ENCODE measurements around the gene USP32. TPM values are rescaled to one million over a fixed set of nuclear protein-coding genes. Genes with fewer than 3 reads are reported as not detected.

USP32 gene
- total and polyA plus RNA-seq, 2 of the 8 experiments (the other 6 are each of a cell fraction or from before 2014, with no cell fraction given): 29.6 to 112 TPM

- ChIA-PET CTCF (ENCODE audit: partially characterized antibody) (interaction anchor here (1.4 to 3.3 kb wide), 2 partner anchors 35 to 40 kb away, joined by 4 to 15 read pairs; no protein-coding TSS in a partner anchor), POLR2A (ENCODE audit: partially characterized antibody) (interaction anchor here (0.6 to 1.6 kb wide), 2 partner anchors 10 to 34 kb away, joined by 3 to 4 read pairs; no protein-coding TSS in a partner anchor)
- FAIRE-seq: peak; percentile 78
- TF ChIP-seq PHF8 (conservative IDR thresholded peaks at IDR 0.05; ENCODE audit: low read depth, low read length) (peak; percentile 50; the same call in 1 of the 2 replicates), USF2 (IDR thresholded peaks at IDR 0.05; ENCODE audit: low read length) (no peak), MAFK (IDR thresholded peaks at IDR 0.05; ENCODE audit: low read depth, low read length) (no peak), SIN3A (conservative IDR thresholded peaks at IDR 0.05 in 1 of 2, IDR thresholded peaks at IDR 0.05 in 1 of 2; ENCODE audit: low read depth in 1 of 2, low read length in 2 of 2) (peak; percentile 71 to 89; a peak in 2 of 4 replicates), TCF12 (IDR thresholded peaks at IDR 0.05; ENCODE audit: low read depth, low read length) (0 out of 2 replicates have a peak, but pooled peaks have one; percentile 16), EP300 (IDR thresholded peaks at IDR 0.05; ENCODE audit: borderline replicate concordance in 1 of 2, low read depth in 2 of 2, low read length in 2 of 2) (no peak), TAF1 (IDR thresholded peaks at IDR 0.05; ENCODE audit: low read depth, low read length) (peak; percentile 61; the same call in 1 of the 2 replicates), RNF2 (IDR thresholded peaks at IDR 0.05; ENCODE audit: borderline replicate concordance, low read depth, low read length, missing control alignments, poor library complexity, severe bottlenecking) (no peak)
These were observed 256.6 kb downstream of the USP32 start for GRCh38 chr17:60135151-60135950.

More at GRCh38 chr17:60135151-60135950, 256.6 kb downstream of the USP32 start:
- Histone ChIP-seq H3K4me3 (ENCODE audit: extremely low read depth in 1 of 4, insufficient read depth in 2 of 4, low read depth in 3 of 4, low read length in 4 of 4) (peak overlapping the region; percentile 76 to 95 (median 88)), H2BK12ac (ENCODE audit: low read depth, low read length) (no peak overlapping the region), H2BK15ac (ENCODE audit: low read length) (no peak overlapping the region), H3K18ac (ENCODE audit: extremely low read depth, low read length) (peak overlapping the region; percentile 63; the same call in 1 of the 2 replicates), H3K79me1 (ENCODE audit: low read depth, low read length) (no peaks in the 10 kb centered on the region), H3K36me3 (ENCODE audit: control insufficient read depth in 2 of 4, insufficient read depth in 4 of 4, low read length in 3 of 4) (no peaks in the 10 kb centered on the region; a peak in 1 of 8 replicates), H4K5ac (ENCODE audit: insufficient read length, low read depth, low read length) (no peak overlapping the region), H2BK5ac (ENCODE audit: low read depth, low read length) (no peak overlapping the region), H4K8ac (ENCODE audit: extremely low read depth, insufficient read depth, low read length) (no peak overlapping the region), H2AK5ac (ENCODE audit: low read depth, low read length) (no peak overlapping the region), H3K9me3 (ENCODE audit: insufficient read depth in 2 of 2, low read depth in 1 of 2, low read length in 1 of 2) (no peaks in the 10 kb centered on the region), H3K56ac (replicated peaks; ENCODE audit: insufficient read length, low read depth, low read length) (no peak overlapping the region), H3K79me2 (ENCODE audit: control insufficient read depth in 1 of 2, insufficient read depth in 2 of 2, low read length in 2 of 2) (no peaks in the 10 kb centered on the region), H3K23ac (ENCODE audit: insufficient read length) (no peak overlapping the region), H2BK20ac (ENCODE audit: low read length) (no peak overlapping the region), H3K4ac (replicated peaks; ENCODE audit: insufficient read length, low read depth, low read length) (no peak overlapping the region), H3K9ac (replicated peaks in 1 of 4; ENCODE audit: extremely low read depth in 1 of 4, low read depth in 3 of 4, low read length in 3 of 4) (peak overlapping the region in 3 of 4 experiments; percentile 26 to 62 (median 33); a peak in 5 of 7 replicates), H3K27ac (ENCODE audit: low read depth, low read length) (no peak overlapping the region), H3K27me3 (replicated peaks in 1 of 4; ENCODE audit: control insufficient read depth in 3 of 4, extremely low read depth in 1 of 4, insufficient read depth in 3 of 4, low read length in 3 of 4) (peaks cover 34 to 59% (median 52%) of the 10 kb centered on the region in 4 experiments), H3K4me2 (ENCODE audit: insufficient read depth in 1 of 2, low read depth in 2 of 2, low read length in 2 of 2) (peak overlapping the region; percentile 97 to 98), H4K91ac (replicated peaks; ENCODE audit: insufficient read length, low read length) (no peak overlapping the region), H2AFZ (ENCODE audit: low read length) (peak overlapping the region; percentile 64), H3K4me1 (replicated peaks in 1 of 4; ENCODE audit: control insufficient read depth in 3 of 4, insufficient read depth in 4 of 4, low read length in 3 of 4) (peaks cover 0 to 15% (median 8%) of the 10 kb centered on the region in 4 experiments; a peak in 6 of 7 replicates), H3K14ac (ENCODE audit: insufficient read length) (no peak overlapping the region), H2BK120ac (replicated peaks; ENCODE audit: low read depth, low read length) (no peak overlapping the region), H3K23me2 (ENCODE audit: low read depth, low read length) (peaks cover 8% of the 10 kb centered on the region; the same call in 1 of the 2 replicates), H4K20me1 (replicated peaks in 1 of 2; ENCODE audit: control insufficient read depth in 1 of 2, insufficient read depth in 2 of 2, low read length in 2 of 2) (peaks cover 1 to 9% of the 10 kb centered on the region in 2 experiments)
- peak in 1 of 2 experiments; percentile 88 for DNase-seq (ENCODE audit: low read depth in 1 of 2, low spot score in 2 of 2)
- WGBS, 2 experiments (ENCODE audit: extremely low coverage in 1 of 2, insufficient coverage in 1 of 2, insufficient read length in 1 of 2, insufficient replicate concordance in 2 of 2, low coverage in 1 of 2, low lambda C conversion rate in 2 of 2, missing lambda C conversion rate in 1 of 2): 7% methylated on average over 48 of the region's 54 CpGs; no CpG with 5 or more reads in 1 of the 2 experiments
